Right cardiac atrium (tissue), 5 donors: Measurements from ENCODE around the gene OSBP. TPM values are rescaled to one million over a fixed set of nuclear protein-coding genes. Genes with fewer than 3 reads are reported as not detected.

Experiments used
- ATAC-seq, 2 donors: fragments of 200-7000 bp; cut with Tn5 transposase; one replicate each; pipeline versions ENCODE4 v1.8.0 to v1.9.1; 2020; ENCODE audit warnings: moderate library complexity in 2 of 2, mild to moderate bottlenecking in 1 of 2
- DNase-seq, 3 donors: peaks; one replicate each; pipeline ENCODE4 v3.0.0-alpha.2; 2020
- H3K27ac ChIP-seq: one replicate; pipeline ENCODE4 v1.5.1; 2013; ENCODE audit warnings: mild to moderate bottlenecking, low read length, control low read depth, moderate library complexity
- H3K27me3 ChIP-seq: one replicate; pipeline ENCODE4 v1.6.1; 2013; ENCODE audit not compliant: control insufficient read depth, insufficient read depth
- H3K4me1 ChIP-seq: one replicate; pipeline ENCODE4 v1.6.1; 2013; ENCODE audit warnings: low read length; ENCODE audit not compliant: control insufficient read depth, insufficient read depth
- H3K4me3 ChIP-seq: one replicate; pipeline ENCODE4 v1.5.1; 2013; ENCODE audit warnings: low read length, control low read depth
- H3K9me3 ChIP-seq: one replicate; pipeline ENCODE4 v1.6.1; 2013; ENCODE audit warnings: low read length; ENCODE audit not compliant: control insufficient read depth
- WGBS: extraction: QIAGEN DNeasy Blood & Tissue Kit; methylation state at CpG from one replicate; pipeline ENCODE4 v1.1.7; 2013; 5-methylcytosine and 5-hydroxymethylcytosine counted together
- intact Hi-C, 4 donors: fragments of 100-400 bp; cut with DNase I; formaldehyde crosslinking; loops; one replicate each; pipeline versions ENCODE4 v1.11.0 to v1.14.0; 2022 to 2023
- polyA plus RNA-seq: library from polyadenylated mRNA; stranded (reverse); fragments of 200-250 nt; gene quantifications from one replicate; pipeline ENCODE4 v1.2.3, GENCODE V29; 2013
- total RNA-seq, 4 donors: library from RNA; stranded (reverse); fragmentation: NEBNext Ultra II Directional; extraction: Animal tissue kit (Norgen Biotek cat#: 25700); gene quantifications; one replicate each; pipeline ENCODE4 v1.2.1, GENCODE V29; 2021
- donor health status: healthy with polysubstance abuse.
- donor health status: DM: no; HTN: yes; CAD: no.
- donor health status: DM: no; HTN: no; CAD: no.
- donor health status: DM: no; HTN: yes; CAD: no; lungs with severe emphysema.
- donor health status: DM: yes; HTN: yes; CAD: no.

The OSBP gene
- total and polyA plus RNA-seq, 5 donors: 16.2 to 40.6 (median 35.2) TPM

DNA sequence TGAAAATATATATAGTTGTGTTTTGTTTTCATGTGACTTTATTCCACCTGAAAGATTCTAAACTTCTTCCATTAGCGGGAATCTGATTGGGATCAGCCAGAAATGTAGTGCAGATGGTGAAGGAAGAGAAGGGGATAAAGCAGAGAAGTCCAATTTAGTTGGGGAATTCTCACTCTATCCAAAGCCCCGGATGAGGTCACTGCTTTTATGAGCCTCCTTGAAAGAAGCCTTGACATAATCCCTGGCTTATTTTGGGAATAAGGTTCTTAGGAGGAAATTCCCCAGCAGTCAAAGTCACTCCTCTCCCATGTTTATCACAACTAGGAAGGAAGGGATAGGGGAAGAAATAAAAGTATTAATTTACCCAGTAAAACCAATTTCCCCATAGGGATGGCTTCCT is 41.1 kb downstream of the OSBP start:
- 55% methylated on average over 2 of the region's 2 CpGs for WGBS
- Histone ChIP-seq H3K4me3 (no peak overlapping the region), H3K4me1 (no peaks in the 10 kb centered on the region), H3K9me3 (no peaks in the 10 kb centered on the region), H3K27ac (no peak overlapping the region), H3K27me3 (no peaks in the 10 kb centered on the region)
- DNase-seq: no peak
- intact Hi-C loops: no loop called here
- ATAC-seq: peak in 1 of 2 donors; percentile 14

GRCh38 chr11:59573216-59573615 is 42.4 kb downstream of the OSBP start:
- intact Hi-C loops: no loop called here
- DNase-seq (no peak), ATAC-seq (no peak)

GRCh38 chr11:59572091-59572490 is 43.5 kb downstream of the OSBP start:
- H3K27ac ChIP-seq: no peak overlapping the region
- ATAC-seq (no peak), DNase-seq (no peak)
- no peaks in the 10 kb centered on the region for H3K27me3 ChIP-seq
- no peaks in the 10 kb centered on the region for H3K4me1 ChIP-seq
- intact Hi-C loops: no loop called here
- H3K9me3 ChIP-seq: no peaks in the 10 kb centered on the region
- H3K4me3 ChIP-seq: no peak overlapping the region
- WGBS: 95% methylated on average over 5 of the region's 5 CpGs

More at GRCh38 chr11:59573216-59573615, 42.4 kb downstream of the OSBP start:
- Histone ChIP-seq H3K4me1 (no peaks in the 10 kb centered on the region), H3K27ac (no peak overlapping the region), H3K4me3 (no peak overlapping the region), H3K27me3 (no peaks in the 10 kb centered on the region), H3K9me3 (no peaks in the 10 kb centered on the region)
- 85% methylated on average over 4 of the region's 4 CpGs for WGBS

DNA sequence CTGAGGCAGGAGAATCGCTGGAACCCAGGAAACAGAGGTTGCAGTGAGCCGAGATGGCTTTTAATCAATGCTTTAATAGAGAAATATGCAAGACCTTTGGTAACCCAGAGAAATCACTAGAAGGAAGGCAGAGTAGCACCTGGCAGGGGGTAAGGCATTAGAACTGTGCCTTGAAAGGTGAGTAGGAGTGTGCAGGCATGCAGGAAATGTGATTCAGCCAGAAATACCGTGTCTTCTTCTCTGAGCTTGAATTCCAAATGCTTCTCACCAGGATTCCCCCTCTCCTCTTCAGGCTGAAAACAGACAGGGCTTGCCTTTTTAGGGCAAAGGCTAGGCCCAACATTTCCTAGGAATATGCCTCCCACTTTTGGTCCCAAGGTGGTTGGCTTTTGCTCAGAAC is 53.3 kb downstream of the OSBP start:
- Histone ChIP-seq H3K9me3 (no peaks in the 10 kb centered on the region), H3K27ac (no peak overlapping the region), H3K4me3 (no peak overlapping the region), H3K4me1 (no peaks in the 10 kb centered on the region), H3K27me3 (no peaks in the 10 kb centered on the region)
- DNase-seq (no peak), ATAC-seq (no peak)
- intact Hi-C loops: loop anchor here in 1 of 4 donors (10.0 kb wide), 1 partner anchor 53 kb away; the partner anchor contains the start of gene OSBP
- 82% methylated on average over 3 of the region's 3 CpGs for WGBS

DNA sequence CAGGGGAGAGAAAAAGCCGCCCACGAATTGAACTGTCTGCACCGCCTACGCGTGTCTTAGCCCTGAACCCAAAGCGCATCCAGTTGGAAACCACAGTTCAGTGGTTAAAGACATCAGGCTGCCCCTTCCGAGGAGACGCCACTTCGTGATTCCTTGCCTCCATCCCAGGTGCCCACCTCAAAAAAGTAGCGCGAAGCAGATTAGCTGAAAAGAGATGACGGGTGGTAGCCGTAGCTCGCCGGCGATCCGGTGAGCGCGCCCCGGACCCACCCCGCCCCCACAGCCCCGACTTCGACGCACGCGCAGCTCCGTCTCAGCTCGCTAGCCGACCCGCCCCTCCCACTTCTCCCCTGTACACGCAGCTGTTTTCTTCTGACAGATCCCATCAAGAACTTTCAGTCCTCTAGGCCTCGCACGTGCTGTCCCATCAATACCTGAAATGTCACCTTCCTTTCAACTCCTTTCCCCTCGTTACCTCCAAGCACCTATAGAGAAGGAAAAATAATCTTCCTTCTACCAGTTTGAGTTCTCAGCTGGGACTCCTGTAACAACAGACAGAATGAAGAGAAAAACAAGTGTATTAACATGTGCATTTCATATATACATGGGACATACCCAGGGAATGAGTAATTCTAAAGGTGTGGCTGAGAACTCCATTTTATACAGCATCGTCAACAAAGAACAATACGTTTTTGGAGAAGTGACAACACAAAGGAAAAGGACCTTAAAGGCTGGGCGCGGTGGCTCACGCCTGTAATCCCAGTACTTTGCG is 54.7 kb downstream of the OSBP start:
- ATAC-seq: peak; percentile 90
- Histone ChIP-seq H3K4me1 (peaks cover 2% of the 10 kb centered on the region), H3K27me3 (no peaks in the 10 kb centered on the region), H3K4me3 (peak overlapping the region; percentile 96), H3K9me3 (no peaks in the 10 kb centered on the region), H3K27ac (peak overlapping the region; percentile 93)
- 6% methylated on average over 40 of the region's 40 CpGs for WGBS
- intact Hi-C loops: loop anchor here in 1 of 4 donors (10.0 kb wide), 1 partner anchor 54 kb away; the partner anchor contains the start of gene OSBP
- DNase-seq: peak; percentile 85 to 94 (median 94)

DNA sequence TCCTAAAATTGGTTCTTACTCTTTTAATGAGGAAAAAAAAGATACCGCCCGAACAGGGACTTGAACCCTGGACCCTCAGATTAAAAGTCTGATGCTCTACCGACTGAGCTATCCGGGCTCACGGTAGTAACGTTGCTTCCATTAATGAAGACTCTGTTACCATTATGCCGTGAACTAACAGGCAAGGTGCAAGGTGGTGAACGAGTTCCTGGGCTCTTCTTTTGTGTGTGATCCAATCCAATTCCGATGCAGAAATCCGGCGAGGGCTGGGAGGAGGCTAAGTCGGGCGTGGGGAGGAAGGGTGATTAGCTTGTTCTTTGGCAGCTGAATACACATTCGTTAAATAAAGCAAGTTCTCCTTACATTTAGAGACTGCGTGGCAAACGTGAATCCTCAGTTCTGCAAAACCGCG is 55.3 kb downstream of the OSBP start:
- H3K4me3 ChIP-seq: peak overlapping the region; percentile 96
- no peaks in the 10 kb centered on the region for H3K9me3 ChIP-seq
- H3K27me3 ChIP-seq: no peaks in the 10 kb centered on the region
- DNase-seq: peak in 1 of 3 donors; percentile 45
- under 1% methylated on average over 18 of the region's 18 CpGs for WGBS
- intact Hi-C loops: loop anchor here in 1 of 4 donors (10.0 kb wide), 1 partner anchor 55 kb away; the partner anchor contains the start of gene OSBP
- peak overlapping the region; percentile 93 for H3K27ac ChIP-seq
- peak; percentile 72 to 82 for ATAC-seq
- peaks cover 2% of the 10 kb centered on the region for H3K4me1 ChIP-seq

- WGBS: 49% methylated on average over 8 of the region's 8 CpGs
- ATAC-seq (peak; percentile 8 to 15), DNase-seq (peak in 1 of 3 donors; percentile 56)
- Histone ChIP-seq H3K9me3 (no peaks in the 10 kb centered on the region), H3K4me1 (peaks cover 2% of the 10 kb centered on the region), H3K27me3 (no peaks in the 10 kb centered on the region), H3K4me3 (peak overlapping the region; percentile 96), H3K27ac (no peak overlapping the region)
- intact Hi-C loops: loop anchor here in 2 of 4 donors (10.0 kb wide), 2 partner anchors 55 to 105 kb away; partner anchors contain the start of genes OSBP (in 2 of the 2) and PATL1 (in 1 of the 2)
Measured at GRCh38 chr11:59559886-59560285, 55.7 kb downstream of the OSBP start.

GRCh38 chr11:59558270-59558643 is 57.3 kb downstream of the OSBP start:
- H3K27me3 ChIP-seq: no peaks in the 10 kb centered on the region
- DNase-seq (no peak), ATAC-seq (no peak)
- no peak overlapping the region for H3K27ac ChIP-seq
- WGBS: 75% methylated on average over 7 of the region's 7 CpGs
- intact Hi-C loops: loop anchor here in 2 of 4 donors (10.0 kb wide), 2 partner anchors 57 to 107 kb away; partner anchors contain the start of genes OSBP (in 1 of the 2) and PATL1 (in 1 of the 2)
- no peak overlapping the region for H3K4me3 ChIP-seq
- peaks cover 2% of the 10 kb centered on the region for H3K4me1 ChIP-seq
- H3K9me3 ChIP-seq: no peaks in the 10 kb centered on the region

DNA sequence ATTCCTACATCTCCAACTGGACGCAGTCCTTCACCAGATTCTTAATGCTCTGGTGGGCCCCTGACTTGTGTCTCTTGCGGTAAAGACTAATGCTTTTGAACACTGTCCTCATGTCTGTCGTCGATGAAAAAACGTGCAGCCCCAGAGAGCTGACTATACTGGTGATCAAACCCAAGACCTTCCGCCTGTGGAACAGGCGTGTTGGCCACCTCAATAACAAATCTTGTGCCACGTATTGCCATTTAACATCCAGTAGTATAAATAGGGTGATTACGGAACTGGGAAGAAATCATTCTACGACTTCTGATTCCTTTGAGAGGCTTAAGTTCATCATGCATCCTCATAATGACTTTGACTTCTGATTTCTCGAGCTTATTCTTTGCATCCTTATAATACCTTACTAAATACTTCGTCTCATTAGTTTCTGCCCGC is 58.6 kb downstream of the OSBP start:
- Histone ChIP-seq H3K27ac (peak overlapping the region; percentile 39), H3K4me3 (peak overlapping the region; percentile 66)
- intact Hi-C loops: loop anchor here in 2 of 4 donors (10.0 kb wide), 2 partner anchors 58 to 108 kb away; partner anchors contain the start of genes OSBP (in 1 of the 2) and PATL1 (in 1 of the 2)

DNA sequence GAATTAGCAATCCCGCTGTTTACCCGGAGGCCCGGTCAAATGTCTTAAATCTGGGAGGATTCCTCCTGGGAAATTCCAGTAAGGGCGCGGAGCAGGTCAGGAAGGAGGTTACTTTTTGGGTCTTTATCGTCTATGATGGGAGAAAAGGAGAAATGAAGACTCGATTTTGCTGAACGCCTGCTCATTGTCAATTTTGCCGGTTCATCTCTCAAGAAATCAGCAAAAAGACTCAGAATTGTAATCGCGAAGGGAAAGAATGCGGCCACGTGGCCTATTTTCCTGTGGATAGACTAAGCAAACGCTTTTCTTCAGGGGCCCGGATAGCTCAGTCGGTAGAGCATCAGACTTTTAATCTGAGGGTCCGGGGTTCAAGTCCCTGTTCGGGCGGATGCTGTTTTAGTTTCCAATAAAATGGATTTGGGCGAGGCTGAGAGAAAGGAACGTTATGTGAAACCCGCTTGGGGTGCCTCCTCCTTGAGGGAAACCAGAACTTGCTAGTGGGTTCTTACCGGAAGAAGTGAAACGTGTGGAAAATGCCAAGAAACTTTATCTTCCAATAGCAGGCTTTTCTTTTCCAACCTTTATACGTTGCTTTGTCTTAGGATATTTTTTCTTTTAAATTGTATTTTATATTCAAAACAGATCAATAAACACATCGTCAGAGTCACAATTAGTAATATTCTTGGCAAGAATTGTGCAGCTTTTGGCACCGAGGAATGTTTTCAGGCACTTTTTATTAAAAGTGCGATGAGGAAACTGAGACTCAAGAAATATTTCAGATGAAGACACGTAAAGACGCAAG is 59.3 kb downstream of the OSBP start:
- intact Hi-C loops: loop anchor here in 2 of 4 donors (10.0 kb wide), 2 partner anchors 58 to 108 kb away; partner anchors contain the start of genes OSBP (in 1 of the 2) and PATL1 (in 1 of the 2)
- H3K4me1 ChIP-seq: peaks cover 2% of the 10 kb centered on the region
- peak in 2 of 3 donors; percentile 58 to 74 for DNase-seq
- H3K4me3 ChIP-seq: peak overlapping the region; percentile 66
- peak overlapping the region; percentile 17 for H3K27ac ChIP-seq
- H3K27me3 ChIP-seq: no peaks in the 10 kb centered on the region
- 5% methylated on average over 30 of the region's 30 CpGs for WGBS
- ATAC-seq: peak; percentile 34 to 72
- no peaks in the 10 kb centered on the region for H3K9me3 ChIP-seq

More for the DNA sequence above, 58.6 kb downstream of the OSBP start:
- ATAC-seq: no peak
- H3K4me1 ChIP-seq: peaks cover 2% of the 10 kb centered on the region
- H3K9me3 ChIP-seq: no peaks in the 10 kb centered on the region
- 16% methylated on average over 13 of the region's 13 CpGs for WGBS
- H3K27me3 ChIP-seq: no peaks in the 10 kb centered on the region
- DNase-seq: no peak
